H54 (cell line): Measurements from ENCODE around the gene OR9G1.

Experiments used
- DNase-seq: peaks from one replicate; pipeline ENCODE4 v3.0.0; 2011; ENCODE audit warnings: low spot score, mixed read lengths; ENCODE audit not compliant: insufficient read length
- FAIRE-seq: peaks from 3 replicates; lab custom pipeline; 2011; peaks lifted over from hg19 to GRCh38; lab: Jason Lieb, UNC
- POLR2A ChIP-seq: IDR thresholded peaks from 2 replicates; pipeline ENCODE4 v1.6.1; 2011; ENCODE audit warnings: low read depth, mild to moderate bottlenecking, low read length

The OR9G1 gene

DNA sequence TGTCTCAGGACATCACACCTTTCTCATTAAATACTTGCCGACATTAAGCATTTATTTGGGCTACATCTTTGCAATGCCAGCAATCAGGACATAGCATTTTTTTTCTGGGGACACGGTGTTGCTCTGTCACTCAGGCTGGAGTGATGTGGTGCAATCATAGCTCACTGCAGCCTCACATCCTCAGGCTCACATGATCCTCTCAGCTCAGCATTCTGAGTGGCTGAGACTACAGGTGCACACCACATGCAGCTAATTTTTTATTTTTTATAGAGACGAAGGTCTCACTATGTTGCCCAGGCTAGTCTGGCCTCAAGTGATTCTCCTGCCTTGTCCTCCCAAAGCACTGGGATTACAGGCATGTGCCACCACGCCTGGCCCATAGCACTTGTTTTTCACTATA is 21.6 kb downstream of the OR9G1 start:
- no peak for FAIRE-seq
- TF ChIP-seq POLR2A: no peak
- no peak for DNase-seq

DNA sequence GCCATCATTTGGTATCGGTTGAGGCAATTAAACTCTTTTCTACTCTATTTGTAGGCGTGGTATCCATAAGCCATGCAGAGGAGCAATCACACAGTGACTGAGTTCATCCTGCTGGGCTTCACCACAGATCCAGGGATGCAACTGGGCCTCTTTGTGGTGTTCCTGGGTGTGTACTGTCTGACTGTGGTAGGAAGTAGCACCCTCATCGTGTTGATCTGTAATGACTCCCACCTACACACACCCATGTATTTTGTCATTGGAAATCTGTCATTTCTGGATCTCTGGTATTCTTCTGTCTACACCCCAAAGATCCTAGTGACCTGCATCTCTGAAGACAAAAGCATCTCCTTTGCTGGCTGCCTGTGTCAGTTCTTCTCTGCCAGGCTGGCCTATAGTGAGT is 41.2 kb downstream of the OR9G1 start:
- no peak for TF ChIP-seq POLR2A
- FAIRE-seq (no peak), DNase-seq (no peak)

DNA sequence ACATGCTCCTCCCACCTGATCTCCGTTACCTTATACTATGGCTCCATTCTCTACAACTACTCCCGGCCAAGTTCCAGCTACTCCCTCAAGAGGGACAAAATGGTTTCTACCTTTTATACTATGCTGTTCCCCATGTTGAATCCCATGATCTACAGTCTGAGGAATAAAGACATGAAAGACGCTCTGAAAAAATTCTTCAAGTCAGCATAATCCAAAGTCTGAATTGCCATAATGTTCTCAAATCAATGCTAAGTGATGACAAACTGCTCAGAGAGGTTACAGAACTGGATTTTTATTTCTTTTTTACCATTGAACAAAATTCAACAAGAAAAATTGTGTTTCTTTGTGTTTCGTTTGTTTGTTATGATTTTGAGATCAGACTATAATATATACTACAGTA is 42.0 kb downstream of the OR9G1 start:
- FAIRE-seq (no peak), DNase-seq (no peak)
- no peak for TF ChIP-seq POLR2A

DNA sequence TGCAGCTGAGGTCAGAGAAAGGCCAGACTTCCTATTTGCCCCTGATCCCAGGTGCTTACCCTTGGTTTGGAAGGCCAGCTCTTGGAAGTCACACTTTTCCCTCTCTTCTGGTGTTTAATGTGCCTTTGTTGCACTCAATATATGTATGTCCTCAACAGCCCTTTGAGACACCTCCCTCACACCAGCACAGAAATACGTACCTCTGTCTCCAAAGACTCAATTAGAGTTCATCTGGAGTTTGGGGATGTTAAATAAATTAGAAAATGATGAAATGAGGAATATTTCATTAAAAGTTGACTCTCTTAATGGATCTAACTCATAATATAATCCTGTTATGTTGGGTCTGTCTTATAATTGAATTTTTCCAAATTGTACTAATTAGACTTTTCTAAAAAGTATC is 49.7 kb downstream of the OR9G1 start, which contains the start of gene OR9G4:
TSS of gene OR9G4 (minus strand) at position 101 of the 400 bp plus-strand sequence. CDS start 4,931 bp downstream, outside the sequence.
- FAIRE-seq (no peak), DNase-seq (no peak)
- TF ChIP-seq POLR2A: no peak

DNA sequence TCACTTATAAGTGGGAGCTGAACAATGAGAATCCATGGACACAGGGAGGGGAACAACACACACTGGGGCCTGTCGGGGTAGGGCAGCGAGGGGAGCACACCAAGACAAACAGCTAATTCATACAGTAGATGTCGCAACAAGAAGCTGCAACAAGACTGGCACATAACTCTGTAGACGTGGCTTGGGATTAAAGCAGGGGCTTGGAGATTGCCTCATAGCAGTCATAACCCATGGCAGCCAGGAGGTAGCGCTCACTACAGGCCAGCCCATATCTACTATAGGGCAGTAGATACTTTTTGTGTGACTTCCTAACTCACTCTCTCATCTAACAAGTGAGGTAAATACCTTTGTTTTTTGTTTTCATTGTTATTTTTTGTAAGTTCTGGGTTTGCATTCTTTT is 51.3 kb downstream of the OR9G1 start:
- TF ChIP-seq POLR2A: no peak
- FAIRE-seq: no peak
- no peak for DNase-seq

DNA sequence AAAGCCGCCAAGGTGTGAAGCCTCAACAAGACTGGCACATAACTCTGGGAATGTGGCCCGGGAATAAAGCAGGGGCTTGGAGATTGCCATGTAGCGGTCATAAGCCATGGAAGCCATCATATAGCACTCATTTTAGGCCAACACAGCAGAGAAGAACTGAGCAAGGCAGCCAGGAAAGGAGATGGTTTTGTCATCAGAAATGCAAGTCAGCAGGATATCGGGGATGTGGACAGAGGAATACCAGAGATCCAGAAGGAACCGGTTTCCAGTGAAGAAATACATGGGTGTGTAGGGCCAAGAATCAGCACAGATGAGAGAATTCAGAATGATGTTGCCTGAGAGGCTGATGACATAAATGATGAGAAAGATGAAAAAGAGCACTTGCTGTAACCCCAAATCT is 52.6 kb downstream of the OR9G1 start:
- FAIRE-seq: no peak
- no peak for TF ChIP-seq POLR2A
- no peak for DNase-seq
